ENCODE measurements around the gene HPD.
A peak's percentile ranks its signal among the peaks of the same experiment; 100 is the strongest.

The HPD gene

DNA sequence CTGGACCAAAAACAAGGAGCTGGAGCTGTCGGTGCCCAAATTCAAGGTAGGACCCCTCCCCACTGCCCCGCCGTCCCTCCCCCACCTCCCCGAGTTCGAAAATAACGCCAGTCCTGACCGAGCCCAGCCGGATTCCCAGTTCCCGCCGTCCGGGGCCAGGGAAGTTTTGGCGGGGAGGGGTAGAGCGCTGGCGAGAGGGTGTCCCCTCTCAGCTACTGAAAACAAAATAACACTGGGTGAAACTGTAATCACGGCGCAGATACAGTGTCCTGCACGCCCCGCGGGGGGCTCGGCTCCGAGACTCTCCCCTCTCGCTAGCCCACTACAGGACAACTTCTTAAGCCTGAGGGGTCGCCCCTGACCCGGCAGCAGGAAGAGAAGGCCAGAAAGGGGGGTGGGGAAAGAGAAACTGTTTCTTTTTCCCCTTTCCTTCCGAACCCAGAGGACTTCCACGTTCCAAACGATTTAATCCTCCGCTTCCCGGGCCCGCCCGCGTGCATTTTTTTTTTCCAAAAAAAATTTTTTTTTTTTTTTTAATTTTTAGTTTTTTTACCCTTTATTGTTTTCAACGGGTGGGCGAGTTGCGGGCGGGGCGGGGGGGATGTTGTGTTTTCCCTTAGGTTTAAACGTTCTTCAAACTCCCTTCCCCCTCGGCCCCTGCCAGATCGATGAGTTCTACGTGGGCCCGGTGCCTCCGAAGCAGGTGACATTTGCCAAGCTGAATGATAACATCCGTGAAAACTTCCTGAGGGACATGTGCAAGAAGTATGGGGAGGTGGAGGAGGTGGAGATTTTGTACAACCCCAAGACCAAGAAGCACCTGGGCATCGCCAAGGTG, 53.3 kb downstream of the HPD start:
- ChIA-PET CTCF (interaction anchor here (0.5 to 5.0 kb wide), 2 partner anchors 9 to 449 kb away, joined by 4 to 54 read pairs; partner anchors contain the start of gene RHOF), POLR2A (interaction anchor here (8.0 kb wide), 1 partner anchor 9 kb away, joined by 125 read pairs; the partner anchor contains the start of gene RHOF)
- no peak for DNase-seq (ENCODE audit: extremely low spot score)
- 0 out of 2 replicates have a peak, but pooled peaks have one; percentile 21 for TF ChIP-seq L3MBTL2 (conservative IDR thresholded peaks at IDR 0.05)
- TF ChIP-seq HDGF (IDR thresholded peaks at IDR 0.05; ENCODE audit: borderline replicate concordance): no peak

DNA sequence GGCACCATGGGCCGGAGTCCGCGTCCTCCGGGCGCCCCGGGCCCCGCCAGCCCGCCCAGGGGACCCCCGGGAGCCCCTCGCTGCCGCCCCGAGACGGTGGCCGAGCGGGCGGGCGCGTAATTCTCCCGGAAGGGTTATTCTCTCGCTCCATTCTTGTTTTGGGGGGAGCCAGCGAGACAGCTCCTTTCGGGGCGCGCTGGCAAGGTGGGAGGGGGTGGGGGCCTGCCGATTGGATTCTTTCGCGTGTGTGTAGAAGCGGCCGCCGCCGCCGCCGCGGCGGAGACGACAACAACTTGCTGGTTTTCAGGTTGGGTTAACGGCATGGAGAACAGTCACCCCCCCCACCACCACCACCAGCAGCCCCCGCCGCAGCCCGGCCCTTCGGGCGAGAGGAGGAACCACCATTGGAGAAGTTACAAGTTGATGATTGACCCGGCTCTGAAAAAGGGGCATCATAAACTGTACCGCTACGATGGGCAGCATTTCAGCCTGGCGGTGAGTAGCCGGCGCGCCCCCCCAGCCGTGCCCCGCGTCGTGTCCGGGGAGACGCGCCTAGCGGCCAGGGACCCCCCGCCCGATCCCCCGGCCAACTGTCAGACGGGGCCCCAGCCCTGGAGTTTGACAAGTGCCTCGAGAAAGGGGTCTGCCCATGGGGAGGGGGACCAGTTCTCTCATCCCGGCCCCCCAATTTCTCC, 54.1 kb downstream of the HPD start:
- CTCF ChIA-PET: interaction anchor here (5.0 kb wide), 1 partner anchor 9 kb away, joined by 54 read pairs; the partner anchor contains the start of gene RHOF
- TF ChIP-seq NFRKB (IDR thresholded peaks at IDR 0.05) (no peak), TARDBP (IDR thresholded peaks at IDR 0.05) (no peak), ZNF384 (IDR thresholded peaks at IDR 0.05) (no peak), FOXM1 (IDR thresholded peaks at IDR 0.05; ENCODE audit: borderline replicate concordance) (no peak), LEF1 (IDR thresholded peaks at IDR 0.05; ENCODE audit: borderline replicate concordance) (no peak), FOXK2 (IDR thresholded peaks at IDR 0.05) (no peak), SUZ12 (IDR thresholded peaks at IDR 0.05) (no peak), ELF4 (IDR thresholded peaks at IDR 0.05) (no peak), FOXA1 (IDR thresholded peaks at IDR 0.05) (no peak), ARNT (IDR thresholded peaks at IDR 0.05) (no peak), HDGF (IDR thresholded peaks at IDR 0.05; ENCODE audit: borderline replicate concordance) (no peak), SP1 (IDR thresholded peaks at IDR 0.05) (no peak), BHLHE40 (IDR thresholded peaks at IDR 0.05; ENCODE audit: borderline replicate concordance) (no peak), CTBP1 (IDR thresholded peaks at IDR 0.05; ENCODE audit: borderline replicate concordance) (no peak), L3MBTL2 (conservative IDR thresholded peaks at IDR 0.05) (no peak)
- TF ChIP-seq, protein P1, sequence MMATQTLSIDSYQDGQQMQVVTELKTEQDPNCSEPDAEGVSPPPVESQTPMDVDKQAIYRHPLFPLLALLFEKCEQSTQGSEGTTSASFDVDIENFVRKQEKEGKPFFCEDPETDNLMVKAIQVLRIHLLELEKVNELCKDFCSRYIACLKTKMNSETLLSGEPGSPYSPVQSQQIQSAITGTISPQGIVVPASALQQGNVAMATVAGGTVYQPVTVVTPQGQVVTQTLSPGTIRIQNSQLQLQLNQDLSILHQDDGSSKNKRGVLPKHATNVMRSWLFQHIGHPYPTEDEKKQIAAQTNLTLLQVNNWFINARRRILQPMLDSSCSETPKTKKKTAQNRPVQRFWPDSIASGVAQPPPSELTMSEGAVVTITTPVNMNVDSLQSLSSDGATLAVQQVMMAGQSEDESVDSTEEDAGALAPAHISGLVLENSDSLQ (IDR thresholded peaks at IDR 0.05): no peak
- no peak for DNase-seq (ENCODE audit: extremely low spot score)
- POLR2A ChIA-PET: interaction anchor here (0.6 to 8.0 kb wide), 3 partner anchors 8 to 10 kb away, joined by 4 to 125 read pairs (median 14); partner anchors contain the start of gene RHOF

DNA sequence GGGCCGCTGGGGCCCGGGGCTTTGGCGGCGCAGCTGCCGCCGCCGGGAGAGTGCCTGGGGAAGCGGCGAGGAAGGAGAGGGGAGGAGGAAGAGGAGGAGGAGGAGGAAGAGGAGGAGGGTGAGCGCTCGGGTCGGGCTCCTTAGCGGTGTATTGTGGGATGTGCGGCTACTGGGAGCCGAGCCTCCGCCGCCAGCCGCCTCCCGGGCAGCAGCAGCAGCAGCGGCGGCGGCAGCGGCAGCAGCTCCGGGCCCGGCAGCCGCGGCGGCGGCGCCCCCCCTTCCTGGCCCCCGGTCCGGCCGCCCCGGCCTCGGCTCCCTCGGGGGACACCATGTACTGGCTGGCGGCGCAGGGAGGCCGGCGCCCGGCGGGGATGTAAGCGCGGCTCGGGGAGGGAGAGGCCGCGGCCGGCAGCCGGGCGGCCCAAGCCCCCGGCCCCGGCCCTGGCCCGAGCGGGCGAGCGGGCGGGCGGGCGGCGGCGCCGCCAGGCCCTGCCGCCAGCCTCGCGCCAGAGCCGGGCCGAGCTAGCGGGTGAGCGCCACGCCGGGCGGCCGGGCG, 54.7 kb downstream of the HPD start, which contains the start of gene SETD1B:
Gene SETD1B (plus strand): TSS at position 149 of the 556 bp plus-strand sequence. CDS start 729 bp downstream, outside the sequence.
- POLR2A ChIA-PET: interaction anchor here (0.6 to 2.9 kb wide), 7 partner anchors 8 to 117 kb away, joined by 3 to 14 read pairs (median 5); partner anchors contain the start of genes PSMD9, RHOF and TMEM120B

DNA sequence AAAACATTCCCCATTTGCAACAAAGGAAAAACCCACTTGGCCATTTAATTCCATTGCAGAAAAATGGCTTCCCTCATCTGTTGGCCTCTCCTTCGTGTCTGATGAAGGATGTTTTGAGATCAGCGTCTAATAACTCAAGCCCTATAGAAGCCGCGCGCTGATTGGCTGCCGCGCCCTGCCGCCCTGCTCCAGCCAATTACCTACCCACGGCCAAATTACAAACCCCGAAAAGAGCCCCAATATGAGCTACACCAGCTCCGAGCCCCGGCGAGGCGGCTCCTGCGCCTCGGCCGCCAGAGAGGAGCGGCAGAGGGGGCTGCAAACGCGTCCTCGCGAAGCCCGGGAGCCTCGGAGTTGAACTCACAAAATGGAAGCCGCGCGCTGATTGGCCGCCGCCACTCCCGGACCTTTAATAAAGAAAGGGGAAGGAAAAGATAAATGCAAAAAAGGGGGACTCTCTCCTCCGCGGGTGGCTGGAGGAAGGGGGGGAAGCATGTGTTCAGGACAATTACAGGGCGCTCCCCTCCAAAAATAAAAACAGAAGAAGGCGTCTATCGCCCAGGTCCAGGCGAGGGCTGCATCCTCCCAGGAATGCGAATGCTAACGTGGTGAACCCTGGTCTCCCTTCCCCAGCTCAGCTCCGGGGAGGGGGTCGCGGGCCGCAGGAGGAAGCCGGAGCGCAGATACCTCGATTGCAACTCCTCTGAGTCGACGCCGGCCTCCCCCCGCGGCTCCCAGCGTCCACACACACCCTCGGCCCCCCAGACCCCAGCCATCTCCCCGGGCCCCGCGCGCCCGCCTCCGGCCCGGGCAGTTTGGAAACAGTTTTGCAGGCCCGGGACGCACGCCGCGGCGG, 55.6 kb downstream of the HPD start:
- ChIA-PET POLR2A (interaction anchor here (0.6 to 2.9 kb wide), 11 partner anchors 8 to 116 kb away, joined by 3 to 15 read pairs (median 3); partner anchors contain the start of genes PSMD9, RHOF and TMEM120B), CTCF (interaction anchor here (0.7 to 2.2 kb wide), 3 partner anchors 9 to 15 kb away, joined by 3 to 10 read pairs (median 10); partner anchors contain the start of gene RHOF)

More for the DNA sequence above, 54.7 kb downstream of the HPD start, which contains the start of gene SETD1B:
- no peak for DNase-seq (ENCODE audit: extremely low spot score)
- CTCF ChIA-PET: interaction anchor here (1.7 kb wide), 1 partner anchor 10 kb away, joined by 10 read pairs; the partner anchor contains the start of gene RHOF
- TF ChIP-seq FOXM1 (IDR thresholded peaks at IDR 0.05; ENCODE audit: borderline replicate concordance): peak; percentile 63; the same call in 1 of the 2 replicates
- no peak for TF ChIP-seq L3MBTL2 (conservative IDR thresholded peaks at IDR 0.05)

DNA sequence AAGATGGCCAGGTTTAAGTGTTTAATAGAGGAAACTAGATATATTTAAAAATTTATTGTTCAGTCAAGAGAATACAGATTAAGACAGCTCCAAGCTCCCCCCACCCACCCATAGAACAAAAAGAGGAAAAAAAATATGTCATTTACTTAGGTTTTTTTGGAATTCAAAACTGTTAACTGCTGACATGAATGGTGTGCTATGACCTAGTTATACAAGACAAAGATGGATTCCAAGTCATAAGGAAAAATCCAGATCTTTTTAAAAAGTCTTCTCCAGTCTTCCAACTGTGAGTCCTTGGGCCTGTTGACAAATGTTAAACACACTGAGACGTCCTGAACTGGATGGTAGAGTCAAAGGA, 56.2 kb downstream of the HPD start:
- POLR2A ChIA-PET: interaction anchor here (0.9 to 2.9 kb wide), 7 partner anchors 8 to 116 kb away, joined by 3 to 15 read pairs (median 8); partner anchors contain the start of genes PSMD9, RHOF and TMEM120B
- TF ChIP-seq CTBP1 (IDR thresholded peaks at IDR 0.05; ENCODE audit: borderline replicate concordance) (no peak), LEF1 (IDR thresholded peaks at IDR 0.05; ENCODE audit: borderline replicate concordance) (no peak), FOXA1 (IDR thresholded peaks at IDR 0.05) (no peak), L3MBTL2 (conservative IDR thresholded peaks at IDR 0.05) (no peak), TARDBP (IDR thresholded peaks at IDR 0.05) (no peak), NFRKB (IDR thresholded peaks at IDR 0.05) (no peak)
- CTCF ChIA-PET: interaction anchor here (0.7 to 2.2 kb wide), 4 partner anchors 8 to 86 kb away, joined by 3 to 10 read pairs (median 6); partner anchors contain the start of genes PSMD9 and RHOF
- DNase-seq (ENCODE audit: extremely low spot score): no peak

More for the DNA sequence above, 55.6 kb downstream of the HPD start:
- no peak for TF ChIP-seq TARDBP (IDR thresholded peaks at IDR 0.05)
- no peak for TF ChIP-seq SP1 (IDR thresholded peaks at IDR 0.05)
- TF ChIP-seq FOXA1 (IDR thresholded peaks at IDR 0.05): no peak
- peak; percentile 58; the same call in 1 of the 2 replicates for TF ChIP-seq NFRKB (IDR thresholded peaks at IDR 0.05)
- TF ChIP-seq SUZ12 (IDR thresholded peaks at IDR 0.05): no peak
- TF ChIP-seq ELF4 (IDR thresholded peaks at IDR 0.05): no peak
- no peak for TF ChIP-seq FOXK2 (IDR thresholded peaks at IDR 0.05)
- no peak for TF ChIP-seq HDGF (IDR thresholded peaks at IDR 0.05; ENCODE audit: borderline replicate concordance)
- no peak for TF ChIP-seq LEF1 (IDR thresholded peaks at IDR 0.05; ENCODE audit: borderline replicate concordance)
- TF ChIP-seq, protein P1 (IDR thresholded peaks at IDR 0.05): peak; percentile 48
- TF ChIP-seq FOXM1 (IDR thresholded peaks at IDR 0.05; ENCODE audit: borderline replicate concordance): no peak
- no peak for TF ChIP-seq CTBP1 (IDR thresholded peaks at IDR 0.05; ENCODE audit: borderline replicate concordance)
- TF ChIP-seq L3MBTL2 (conservative IDR thresholded peaks at IDR 0.05): peak; percentile 57
- no peak for TF ChIP-seq ARNT (IDR thresholded peaks at IDR 0.05)
- DNase-seq (ENCODE audit: extremely low spot score): peak; percentile 84

Measured in HEK293T (cell line).